ENCODE results near the gene GMEB2. TPM values are rescaled to one million over a fixed set of nuclear protein-coding genes. Genes with fewer than 3 reads are reported as not detected.

GMEB2 gene
- total RNA-seq: 10 to 100 TPM; 17.0 to 17.6 TPM

GRCh38 chr20:63626424-63627128 lies at the start of gene GMEB2:
Gene GMEB2 (minus strand): TSS chr20:63627101. CDS start chr20:63619397, 7,704 bp downstream.

GRCh38 chr20:63657937-63658748 lies 31.2 kb upstream of the GMEB2 start, which contains the start of gene RTEL1:
Gene RTEL1 (plus strand): TSS chr20:63658312. CDS start chr20:63659403, 1,091 bp downstream.

GRCh38 chr20:63653041-63653973 lies 26.4 kb upstream of the GMEB2 start, which contains the start of gene STMN3:
Gene STMN3 (minus strand): TSS chr20:63653424. CDS start chr20:63653345, 79 bp downstream.

GRCh38 chr20:63574156-63574828 lies 52.6 kb downstream of the GMEB2 start, which contains the start of gene HELZ2:
Gene HELZ2 (minus strand): TSS chr20:63574239. CDS start chr20:63572385, 1,854 bp downstream.

GRCh38 chr20:63553933-63554290 lies 73.0 kb downstream of the GMEB2 start, which contains the start of gene FNDC11:
Gene FNDC11 (plus strand): TSS chr20:63554159. CDS start chr20:63555664, 1,505 bp downstream.

GRCh38 chr20:63547725-63548480 lies 79.0 kb downstream of the GMEB2 start, which contains the start of gene SRMS:
Gene SRMS (minus strand): TSS chr20:63547749. CDS start chr20:63547463, 286 bp downstream.

Other genes starting within 250 kb of the GMEB2 start
- not detected for gene KCNQ2, start 154.4 kb downstream of the GMEB2 start, total RNA-seq
- under 1 TPM; 0.19 to 0.88 TPM for gene EEF1A2, start 128.0 kb downstream of the GMEB2 start, total RNA-seq
- gene PPDPF, start 106.3 kb downstream of the GMEB2 start, total RNA-seq: 100 to 1,000 TPM; 221 to 231 TPM
- under 1 TPM; 0.48 to 0.50 TPM for gene PTK6, start 89.7 kb downstream of the GMEB2 start, total RNA-seq
- not detected for gene SRMS, start 79.4 kb downstream of the GMEB2 start, total RNA-seq
- gene FNDC11, start 72.9 kb downstream of the GMEB2 start, total RNA-seq: under 1 TPM; 0.50 to 0.63 TPM
- gene HELZ2, start 52.9 kb downstream of the GMEB2 start, total RNA-seq: 10 to 100 TPM; 19.9 to 24.5 TPM
- gene STMN3, start 26.3 kb upstream of the GMEB2 start, total RNA-seq: 10 to 100 TPM; 48.9 to 49.7 TPM
- 10 to 100 TPM; 38.1 to 39.2 TPM for gene RTEL1, start 31.2 kb upstream of the GMEB2 start, total RNA-seq
- not detected for gene TNFRSF6B, start 69.6 kb upstream of the GMEB2 start, total RNA-seq
- gene ARFRP1, start 80.9 kb upstream of the GMEB2 start, total RNA-seq: 10 to 100 TPM; 58.1 to 59.4 TPM
- 10 to 100 TPM; 40.7 to 41.1 TPM for gene ZGPAT, start 80.9 kb upstream of the GMEB2 start, total RNA-seq
- 100 to 1,000 TPM; 290 to 295 TPM for gene LIME1, start 109.6 kb upstream of the GMEB2 start, total RNA-seq
- gene SLC2A4RG, start 112.7 kb upstream of the GMEB2 start, total RNA-seq: 100 to 1,000 TPM in 1 of 2 experiments, 10 to 100 TPM in 1; 98.4 to 104 TPM
- under 1 TPM; 0.05 to 0.10 TPM for gene ZBTB46, start 204.2 kb upstream of the GMEB2 start, total RNA-seq
- gene ABHD16B, start 234.4 kb upstream of the GMEB2 start, total RNA-seq: under 1 TPM in 1 of 2 experiments, not detected in 1; 0.13 TPM
- gene TPD52L2, start 238.2 kb upstream of the GMEB2 start, total RNA-seq: 10 to 100 TPM; 42.7 to 44.8 TPM